HUES6 (cell line): ENCODE results near the gene TCF7L1.
"Not testable (repeated sequence)": the region's sequence is repeated elsewhere in the genome, so short reads cannot be mapped to it uniquely, and the experiment has no call there.

ENCODE experiments used
- H3K27ac ChIP-seq: 2 replicates; pipeline ENCODE4 v1.7.0; 2013; ENCODE audit warnings: low read depth, mild to moderate bottlenecking, low read length, inconsistent platforms
- H3K27me3 ChIP-seq: 2 replicates; pipeline ENCODE4 v1.6.1; 2013; ENCODE audit warnings: low read length; ENCODE audit not compliant: control insufficient read depth, insufficient read depth
- H3K36me3 ChIP-seq: 2 replicates; pipeline ENCODE4 v1.6.1; 2013; ENCODE audit warnings: low read length; ENCODE audit not compliant: control insufficient read depth, insufficient read depth
- H3K4me1 ChIP-seq: 2 replicates; pipeline ENCODE4 v1.6.1; 2013; ENCODE audit warnings: low read length; ENCODE audit not compliant: control insufficient read depth, insufficient read depth
- H3K4me3 ChIP-seq: 2 replicates; pipeline ENCODE4 v1.5.1; 2013; ENCODE audit warnings: low read depth, low read length
- H3K9ac ChIP-seq: one replicate; pipeline ENCODE4 v1.6.1; 2013; ENCODE audit warnings: mild to moderate bottlenecking, low read length
- H3K9me3 ChIP-seq: 2 replicates; pipeline ENCODE4 v1.6.1; 2013; ENCODE audit warnings: low read depth, low read length; ENCODE audit not compliant: control insufficient read depth, insufficient read depth

The TCF7L1 gene

DNA sequence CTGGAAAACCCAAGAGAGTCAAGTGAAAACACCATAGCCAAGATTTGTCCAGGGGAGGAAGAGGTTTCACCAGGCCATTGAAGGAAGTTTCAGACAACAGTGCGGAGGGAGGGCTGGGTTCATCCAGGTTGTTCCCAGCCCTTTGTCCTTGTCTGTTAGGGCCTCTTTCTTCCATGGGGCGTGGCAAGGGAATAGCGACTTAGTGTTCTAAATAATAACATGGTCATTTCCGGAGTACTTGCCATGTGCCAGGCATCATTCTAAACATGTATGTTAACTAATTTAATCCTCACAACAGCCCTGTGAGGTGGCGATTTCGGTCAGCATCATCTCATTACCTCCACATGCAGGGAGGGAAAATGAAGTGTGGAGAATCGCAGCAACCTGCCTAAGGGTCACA lies 77.3 kb downstream of the TCF7L1 start:
- H3K4me1 ChIP-seq = peaks cover 27% of the 10 kb centered on the region
- no peak overlapping the region for H3K4me3 ChIP-seq
- no peaks in the 10 kb centered on the region for H3K9me3 ChIP-seq
- H3K27me3 ChIP-seq = no peaks in the 10 kb centered on the region
- no peak overlapping the region for H3K27ac ChIP-seq
- no peak overlapping the region for H3K9ac ChIP-seq
- H3K36me3 ChIP-seq = no peaks in the 10 kb centered on the region; the same call in 1 of the 2 replicates

DNA sequence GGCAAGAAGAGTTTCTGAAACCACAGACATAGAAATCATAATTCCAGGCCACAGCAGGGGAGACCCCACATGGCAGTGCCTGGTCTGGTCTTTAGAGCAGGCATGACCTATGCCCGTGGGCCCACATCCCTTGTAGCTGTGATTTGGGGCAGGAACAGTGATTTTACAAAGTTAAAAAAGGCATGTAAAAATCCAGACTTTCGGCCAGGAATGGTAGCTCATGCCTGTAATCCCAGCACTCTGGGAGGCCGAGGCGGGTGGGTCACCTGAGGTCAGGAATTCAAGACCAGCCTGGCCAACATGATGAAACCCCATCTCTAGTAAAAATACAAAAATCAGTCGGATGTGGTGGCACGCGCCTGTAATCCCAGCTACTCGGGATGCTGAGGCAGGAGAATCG lies 78.4 kb downstream of the TCF7L1 start:
- not testable (repeated sequence) for H3K9ac ChIP-seq, H3K36me3 ChIP-seq, H3K27ac ChIP-seq, H3K9me3 ChIP-seq, H3K27me3 ChIP-seq, H3K4me3 ChIP-seq
- H3K4me1 ChIP-seq = peaks cover 37% of the 10 kb centered on the region

DNA sequence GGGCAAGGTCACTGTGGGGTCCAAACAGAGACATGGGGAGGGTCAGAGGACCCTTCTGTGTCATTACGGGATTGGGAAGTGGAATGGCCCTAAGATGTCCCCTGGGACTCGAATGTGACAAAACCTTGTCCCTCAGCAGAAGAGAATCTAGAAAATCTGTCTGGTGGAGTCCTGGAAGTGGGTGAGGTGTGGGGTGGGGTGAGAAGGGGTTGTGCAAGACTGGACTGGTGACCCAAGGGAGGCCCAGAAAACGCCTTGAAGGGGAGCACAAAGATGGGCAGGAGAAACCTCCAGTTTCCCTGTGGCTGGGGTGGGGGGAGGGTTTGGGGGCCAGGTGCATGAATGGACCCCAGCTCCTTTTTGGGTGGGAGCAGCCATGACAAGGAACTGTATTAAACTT lies 79.6 kb downstream of the TCF7L1 start:
- Histone ChIP-seq H3K27ac (no peak overlapping the region), H3K4me3 (no peak overlapping the region), H3K9ac (no peak overlapping the region), H3K4me1 (peaks cover 41% of the 10 kb centered on the region), H3K9me3 (no peaks in the 10 kb centered on the region), H3K36me3 (no peaks in the 10 kb centered on the region; the same call in 1 of the 2 replicates), H3K27me3 (no peaks in the 10 kb centered on the region)

- Histone ChIP-seq H3K27me3 (no peaks in the 10 kb centered on the region), H3K9me3 (no peaks in the 10 kb centered on the region), H3K36me3 (no peaks in the 10 kb centered on the region; the same call in 1 of the 2 replicates), H3K9ac (no peak overlapping the region), H3K27ac (no peak overlapping the region), H3K4me1 (peaks cover 41% of the 10 kb centered on the region), H3K4me3 (no peak overlapping the region)
Observed at GRCh38 chr2:85213404-85213803, 80.2 kb downstream of the TCF7L1 start.

- no peak overlapping the region for H3K4me3 ChIP-seq
- H3K27me3 ChIP-seq = no peaks in the 10 kb centered on the region
- H3K36me3 ChIP-seq = no peaks in the 10 kb centered on the region; the same call in 1 of the 2 replicates
- H3K9me3 ChIP-seq = no peaks in the 10 kb centered on the region
- H3K27ac ChIP-seq = no peak overlapping the region
- peaks cover 41% of the 10 kb centered on the region for H3K4me1 ChIP-seq
- H3K9ac ChIP-seq = no peak overlapping the region
Observed at GRCh38 chr2:85213901-85214512, 80.8 kb downstream of the TCF7L1 start.

DNA sequence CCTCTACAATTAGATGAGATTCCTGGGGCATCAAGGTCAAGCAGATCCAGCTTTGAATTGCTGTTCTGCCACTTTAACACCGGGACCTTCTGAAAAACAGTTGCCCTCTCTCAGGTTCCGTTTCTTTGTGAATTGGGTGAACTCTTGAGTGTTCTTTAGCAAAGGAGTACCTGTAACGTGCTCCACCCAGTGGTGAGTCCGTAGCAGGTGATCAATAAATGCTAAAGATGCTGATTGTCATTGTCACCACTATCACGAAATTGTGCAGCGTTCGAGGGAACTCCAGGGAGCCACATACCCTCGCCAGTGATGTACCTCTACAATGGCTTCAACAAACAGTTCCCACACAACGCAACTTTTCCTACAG lies 81.9 kb downstream of the TCF7L1 start:
- Histone ChIP-seq H3K9ac (no peak overlapping the region), H3K36me3 (no peaks in the 10 kb centered on the region; the same call in 1 of the 2 replicates), H3K4me1 (peaks cover 41% of the 10 kb centered on the region), H3K9me3 (no peaks in the 10 kb centered on the region), H3K4me3 (no peak overlapping the region), H3K27me3 (no peaks in the 10 kb centered on the region), H3K27ac (no peak overlapping the region)

DNA sequence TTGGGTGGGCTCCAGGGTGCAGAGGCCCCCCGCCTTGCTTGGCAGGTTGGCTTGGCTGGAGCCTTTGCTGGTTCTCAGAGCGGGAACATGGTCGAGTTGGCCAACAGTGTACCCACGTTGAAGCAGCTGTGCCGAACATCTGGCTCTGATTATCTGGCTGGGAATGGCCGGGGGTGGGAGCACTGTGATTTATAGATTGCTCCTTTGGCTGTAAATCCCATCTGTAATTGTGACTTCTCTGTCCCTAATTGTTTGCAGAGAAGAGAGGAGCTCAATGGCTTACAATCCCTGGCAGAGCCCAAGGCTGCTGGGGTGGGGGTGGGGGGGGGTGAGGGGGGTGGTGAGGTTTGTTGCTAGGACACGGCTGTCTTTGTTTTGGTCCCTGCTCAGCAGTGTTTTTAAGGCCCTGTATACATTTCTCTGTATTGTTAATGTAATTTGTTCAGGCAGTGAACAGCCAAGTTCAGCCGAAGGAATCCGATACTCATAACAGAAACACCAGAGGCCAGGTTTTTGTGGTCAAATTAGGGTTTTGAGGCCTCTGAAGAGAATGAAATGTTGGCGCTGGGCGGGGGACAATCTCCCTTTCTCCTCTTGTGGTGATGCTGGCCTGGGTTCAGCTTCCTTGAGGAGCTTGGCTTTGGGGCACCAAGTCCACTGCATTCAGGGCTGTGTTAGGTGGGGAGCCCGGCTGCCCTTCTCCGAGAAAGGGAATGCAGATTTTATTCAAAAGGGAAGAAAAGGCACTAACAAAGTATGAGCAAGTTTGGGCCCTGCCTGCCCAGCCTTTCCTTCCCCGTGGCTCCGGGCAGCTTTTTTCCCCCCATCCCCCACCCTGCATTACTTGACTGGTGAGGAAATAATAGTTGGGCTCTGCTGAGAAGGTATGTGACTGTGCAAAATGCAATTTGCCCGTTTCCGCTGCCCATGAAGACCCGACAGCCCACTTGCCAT lies 82.5 kb downstream of the TCF7L1 start:
- no peaks in the 10 kb centered on the region; the same call in 1 of the 2 replicates for H3K36me3 ChIP-seq
- no peaks in the 10 kb centered on the region for H3K9me3 ChIP-seq
- no peak overlapping the region for H3K4me3 ChIP-seq
- H3K27ac ChIP-seq = no peak overlapping the region
- no peaks in the 10 kb centered on the region for H3K27me3 ChIP-seq
- peaks cover 41% of the 10 kb centered on the region for H3K4me1 ChIP-seq
- no peak overlapping the region for H3K9ac ChIP-seq

DNA sequence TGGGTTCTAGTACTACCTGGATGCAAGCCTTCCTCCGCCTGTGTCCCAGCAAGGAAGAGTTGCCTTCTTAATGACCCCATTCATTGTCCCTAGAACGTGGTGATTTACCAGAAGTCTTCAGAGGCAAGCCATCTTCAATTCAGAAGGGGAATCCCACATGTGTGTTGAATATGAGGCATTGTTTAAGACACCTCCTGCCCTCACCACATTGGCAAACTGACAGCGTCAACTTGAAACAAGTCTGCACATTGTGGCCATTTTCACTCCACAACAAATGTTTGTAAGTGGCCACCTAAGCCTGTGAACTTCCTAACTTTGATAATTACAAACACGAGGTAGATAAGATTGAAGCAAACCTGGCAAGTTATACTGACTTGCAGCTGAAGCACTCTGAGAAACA lies 83.7 kb downstream of the TCF7L1 start:
- Histone ChIP-seq H3K4me1 (peaks cover 44% of the 10 kb centered on the region), H3K36me3 (no peaks in the 10 kb centered on the region), H3K9ac (no peak overlapping the region), H3K27ac (no peak overlapping the region), H3K4me3 (no peak overlapping the region), H3K27me3 (no peaks in the 10 kb centered on the region), H3K9me3 (no peaks in the 10 kb centered on the region)

DNA sequence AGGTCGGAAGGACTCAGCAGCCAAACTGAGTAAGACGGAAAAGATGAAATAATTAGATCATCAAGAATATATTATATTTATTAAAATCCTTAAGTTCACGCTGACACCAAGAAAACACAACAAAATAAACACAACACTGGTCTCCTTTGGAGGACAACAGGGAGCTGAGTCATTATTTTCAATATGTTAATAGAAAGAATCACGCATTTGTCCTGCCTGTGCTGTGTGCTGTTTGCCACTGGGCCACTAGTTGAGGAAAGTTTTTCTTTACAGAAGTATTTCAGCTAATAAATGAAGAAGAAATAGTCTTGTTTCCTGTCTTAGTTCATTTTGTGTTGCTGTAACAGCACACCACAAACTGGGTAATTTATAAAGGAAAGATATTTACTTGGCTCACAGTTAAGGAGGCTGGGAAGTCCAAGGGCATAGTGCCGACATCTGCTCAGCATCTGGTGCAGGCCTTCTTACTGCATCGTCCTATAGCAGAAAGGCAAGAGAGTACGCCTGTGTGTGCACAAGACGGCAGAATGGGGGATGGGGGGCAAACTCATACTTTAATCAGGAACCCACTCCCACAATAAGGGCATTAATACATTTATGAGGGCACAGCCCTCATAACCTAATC lies 88.0 kb downstream of the TCF7L1 start:
- H3K27me3 ChIP-seq = no peaks in the 10 kb centered on the region
- no peak overlapping the region for H3K27ac ChIP-seq
- H3K4me3 ChIP-seq = no peak overlapping the region
- no peak overlapping the region for H3K9ac ChIP-seq
- no peaks in the 10 kb centered on the region for H3K9me3 ChIP-seq
- H3K36me3 ChIP-seq = no peaks in the 10 kb centered on the region
- H3K4me1 ChIP-seq = peaks cover 11% of the 10 kb centered on the region

DNA sequence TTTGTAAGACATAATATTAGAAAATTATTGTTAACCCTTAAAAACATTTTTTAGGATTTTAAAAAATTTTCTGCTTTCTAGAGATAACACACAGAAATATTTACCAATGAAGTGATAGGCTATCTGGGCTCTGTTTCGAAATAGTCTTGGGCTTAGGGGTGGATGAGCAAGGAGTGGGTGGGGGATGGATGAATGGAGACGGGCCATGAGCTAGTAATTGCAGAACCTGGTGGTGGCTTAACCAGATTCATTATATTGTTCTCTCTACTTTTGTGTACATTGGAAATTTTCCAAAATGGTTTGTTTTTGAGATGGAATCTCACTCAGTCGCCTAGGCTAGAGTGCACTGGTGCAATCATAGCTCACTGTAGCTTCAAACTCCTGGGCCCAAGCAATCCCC lies 89.6 kb downstream of the TCF7L1 start:
- H3K27ac ChIP-seq = no peak overlapping the region
- no peaks in the 10 kb centered on the region for H3K36me3 ChIP-seq
- H3K27me3 ChIP-seq = no peaks in the 10 kb centered on the region
- no peak overlapping the region for H3K9ac ChIP-seq
- no peak overlapping the region for H3K4me3 ChIP-seq
- H3K4me1 ChIP-seq = peaks cover 10% of the 10 kb centered on the region; the same call in 1 of the 2 replicates
- H3K9me3 ChIP-seq = no peaks in the 10 kb centered on the region

GRCh38 chr2:85226783-85227182 lies 93.6 kb downstream of the TCF7L1 start:
- Histone ChIP-seq H3K4me3 (no peak overlapping the region), H3K4me1 (peaks cover 21% of the 10 kb centered on the region), H3K27ac (no peak overlapping the region), H3K36me3 (no peaks in the 10 kb centered on the region), H3K9ac (no peak overlapping the region), H3K27me3 (no peaks in the 10 kb centered on the region), H3K9me3 (no peaks in the 10 kb centered on the region)
